Activated naive CD4-positive, alpha-beta T cell treated with Interleukin-2 at 50 U/mL for 16 hours (primary cell): ENCODE results near the gene CBY2.
"Not testable (repeated sequence)": the region's sequence is repeated elsewhere in the genome, so short reads cannot be mapped to it uniquely, and the experiment has no call there.

Experiments
- DNase-seq: peaks from one replicate; pipeline ENCODE4 v3.0.0-alpha.2; 2020

CBY2 gene

GRCh38 chr13:45750566-45750965 is 48.4 kb downstream of the CBY2 start:
- DNase-seq: no peak

- DNase-seq: no peak
Measured at GRCh38 chr13:45751885-45752284, 49.8 kb downstream of the CBY2 start.

GRCh38 chr13:45752510-45752909 is 50.4 kb downstream of the CBY2 start:
- no peak for DNase-seq

DNA sequence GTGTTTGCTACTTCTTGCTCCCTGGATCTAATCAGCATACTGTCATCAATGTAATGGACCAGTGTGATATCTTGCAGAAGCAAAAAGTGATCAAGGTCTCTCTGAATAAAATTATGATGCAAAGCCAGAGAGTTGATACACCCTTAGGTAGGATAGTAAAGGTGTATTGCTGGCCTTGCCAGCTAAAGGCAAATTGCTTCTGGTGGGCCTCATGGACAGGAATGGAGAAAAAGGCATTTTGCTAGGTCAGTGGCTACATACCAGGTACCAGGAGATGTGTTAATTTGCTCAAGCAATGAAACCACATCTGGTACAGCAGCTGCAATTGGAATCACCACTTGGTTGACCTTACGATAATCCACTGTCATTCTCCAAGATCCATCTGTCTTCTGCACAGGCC is 54.4 kb downstream of the CBY2 start:
- DNase-seq: not testable (repeated sequence)

GRCh38 chr13:45757589-45757988 is 55.5 kb downstream of the CBY2 start:
- DNase-seq: not testable (repeated sequence)

DNA sequence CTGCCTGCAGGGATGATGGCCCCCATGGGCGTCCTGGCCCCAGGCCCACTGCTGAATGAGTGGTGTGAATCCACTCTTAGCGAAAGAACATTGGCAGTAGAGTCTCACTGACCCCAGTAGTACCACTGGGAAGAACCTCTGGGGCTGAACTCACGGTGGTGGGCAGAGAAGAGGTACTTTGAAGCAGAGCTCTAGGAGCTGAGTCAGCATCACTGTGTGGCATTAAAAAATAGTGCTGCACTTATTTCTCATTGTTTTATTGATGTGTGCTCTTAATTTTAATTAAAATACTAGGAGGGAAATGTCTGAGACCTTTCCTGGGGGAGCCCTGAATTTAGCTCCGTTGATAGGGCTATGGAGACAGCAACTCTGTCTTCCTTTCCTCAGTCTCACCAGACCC is 61.3 kb downstream of the CBY2 start:
- no peak for DNase-seq
